ENCODE data around the gene LRRC19. TPM values are rescaled to one million over a fixed set of nuclear protein-coding genes. Genes with fewer than 3 reads are reported as not detected.

Gene LRRC19, protein sequence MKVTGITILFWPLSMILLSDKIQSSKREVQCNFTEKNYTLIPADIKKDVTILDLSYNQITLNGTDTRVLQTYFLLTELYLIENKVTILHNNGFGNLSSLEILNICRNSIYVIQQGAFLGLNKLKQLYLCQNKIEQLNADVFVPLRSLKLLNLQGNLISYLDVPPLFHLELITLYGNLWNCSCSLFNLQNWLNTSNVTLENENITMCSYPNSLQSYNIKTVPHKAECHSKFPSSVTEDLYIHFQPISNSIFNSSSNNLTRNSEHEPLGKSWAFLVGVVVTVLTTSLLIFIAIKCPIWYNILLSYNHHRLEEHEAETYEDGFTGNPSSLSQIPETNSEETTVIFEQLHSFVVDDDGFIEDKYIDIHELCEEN
- not detected in 2 replicates for total RNA-seq

DNA sequence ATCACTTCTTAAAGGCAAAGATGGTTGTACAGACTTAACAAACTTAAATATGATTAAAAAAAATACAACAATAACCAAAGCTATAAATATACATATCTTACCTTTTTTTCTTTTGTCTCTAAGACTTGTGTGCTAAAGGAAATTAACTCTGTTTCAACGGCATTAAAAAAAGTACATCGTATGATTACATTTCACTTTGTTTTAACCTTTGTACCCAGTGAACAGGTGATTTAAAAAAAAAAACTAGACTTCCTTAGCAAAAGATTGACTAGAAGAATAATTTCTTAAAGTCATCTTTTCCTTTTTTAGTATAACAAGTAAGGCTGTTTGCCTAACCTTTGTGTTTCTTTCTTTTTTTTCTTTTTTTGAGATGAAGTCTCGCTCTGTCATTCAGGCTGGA is at the start of gene LRRC19:
Gene LRRC19 (minus strand): TSS at position 182 of the 400 bp plus-strand sequence. CDS start 5,978 bp downstream, outside the sequence.

DNA sequence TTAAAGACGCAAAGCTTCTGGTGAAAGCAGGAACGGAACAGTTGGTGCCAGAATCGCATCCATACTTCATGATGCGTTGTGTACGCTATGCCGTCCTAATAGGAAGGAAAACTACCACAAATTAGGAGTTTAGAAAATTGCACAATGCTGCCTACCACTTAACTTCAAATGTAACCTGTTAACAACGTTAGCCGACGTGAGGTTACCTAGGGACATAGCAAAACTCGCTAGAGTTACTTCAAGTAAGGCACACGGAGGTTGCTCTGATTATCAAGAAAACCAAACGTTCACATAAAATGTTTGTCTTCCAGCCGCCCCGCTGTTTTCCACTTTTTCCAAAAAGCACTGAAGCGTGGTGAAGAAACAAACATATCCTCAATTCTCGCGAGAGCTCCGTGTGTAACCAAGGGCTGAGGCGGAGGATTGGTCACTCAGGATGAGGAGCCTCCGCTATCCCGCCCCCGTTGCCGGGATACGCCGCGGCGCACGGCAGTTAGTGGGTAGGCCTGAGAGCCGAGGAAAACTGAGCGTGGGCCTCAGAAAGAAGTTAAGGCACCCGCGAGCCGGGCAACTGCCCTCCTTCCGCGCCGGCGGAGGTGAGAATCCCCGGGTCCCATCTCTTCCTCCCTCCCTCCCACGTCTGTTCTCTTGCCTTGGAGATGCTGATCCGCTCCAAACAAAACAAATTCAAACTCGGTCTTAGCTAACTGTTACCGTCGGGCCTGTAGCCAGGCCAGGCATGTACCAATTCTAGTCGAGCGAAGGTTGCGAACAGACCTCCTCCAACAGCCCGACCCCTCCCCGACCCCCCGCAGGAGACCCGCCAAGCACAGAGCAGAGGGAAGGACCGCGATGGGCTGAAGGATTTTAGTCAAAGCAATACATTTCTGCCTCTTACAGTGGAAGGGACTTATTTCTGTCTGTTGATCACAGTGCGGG is 49.3 kb downstream of the LRRC19 start, which contains the start of gene IFT74:
Gene IFT74 (plus strand): TSS at position 492 of the 939 bp plus-strand sequence. CDS start 5,556 bp downstream, outside the sequence.

DNA sequence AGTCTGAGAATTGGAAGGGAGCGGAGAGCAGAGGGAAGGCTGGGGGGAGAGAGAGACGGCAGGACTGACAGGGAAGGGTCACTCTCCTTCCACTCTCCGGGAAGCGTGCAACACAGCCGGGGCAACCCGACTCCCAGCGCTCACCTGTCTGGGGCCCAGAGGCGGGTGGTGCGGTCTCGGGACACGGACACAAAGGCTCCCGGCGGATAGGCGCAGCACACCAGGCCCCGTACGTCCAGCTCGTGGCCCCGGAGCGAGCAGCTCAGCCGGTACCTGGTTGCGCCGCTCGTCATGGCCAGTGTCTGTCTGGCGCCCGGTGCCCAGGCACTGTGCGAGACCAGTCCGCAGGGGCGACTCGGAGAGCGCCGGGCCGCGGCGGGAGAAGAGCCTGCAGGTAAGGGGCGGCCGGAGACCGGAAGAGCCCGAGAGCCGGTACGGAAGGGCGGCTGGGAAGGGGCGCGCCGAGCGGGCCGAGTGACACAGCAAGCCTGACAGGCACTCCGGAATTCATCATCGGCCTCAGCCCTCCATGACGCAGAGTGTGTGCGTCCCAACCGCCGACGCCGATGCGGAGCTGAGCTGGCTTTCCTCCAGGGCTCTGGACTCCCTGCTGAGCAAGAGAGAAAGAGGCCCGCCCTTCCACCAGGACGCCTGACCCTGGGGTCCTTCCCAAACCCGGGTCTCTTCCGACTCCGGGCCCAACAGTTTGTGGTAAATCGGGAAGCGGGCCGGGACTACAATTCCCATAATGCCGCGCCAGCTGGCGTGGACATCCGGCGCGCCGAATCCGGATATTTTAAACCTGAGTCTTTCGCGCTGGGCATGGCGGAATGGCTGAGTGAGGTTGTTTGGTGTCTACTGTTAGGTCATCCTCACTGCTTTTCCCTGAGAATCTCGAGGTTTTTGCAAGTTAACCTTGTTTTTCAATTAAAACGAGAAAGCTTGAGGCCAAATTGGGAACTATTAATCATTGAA is 58.4 kb downstream of the LRRC19 start, which contains the start of gene PLAA:
Gene PLAA (minus strand): TSS at position 490 of the 975 bp plus-strand sequence. CDS start 197 bp downstream, at position 293.

Other genes starting within 250 kb of the LRRC19 start
- 18.3 and 21.7 TPM in 2 replicates for gene CAAP1, start 112.9 kb downstream of the LRRC19 start, total RNA-seq
- 36.0 and 45.5 TPM in 2 replicates for gene PLAA, start 58.4 kb downstream of the LRRC19 start, total RNA-seq
- 10.1 and 14.5 TPM in 2 replicates for gene IFT74, start 49.3 kb downstream of the LRRC19 start, total RNA-seq
- gene TEK, start 103.6 kb upstream of the LRRC19 start, total RNA-seq, result under 0.01 TPM in 2 replicates